HG02970 (cell line): Measurements from ENCODE around the gene PADI2.
"Not testable (repeated sequence)": the region's sequence is repeated elsewhere in the genome, so short reads cannot be mapped to it uniquely, and the experiment has no call there.

Source experiments
- ATAC-seq: cut with Tn5 transposase; IDR thresholded peaks from one replicate; pipeline ENCODE4 v1.9.1; 2021; ENCODE audit warnings: mild to moderate bottlenecking, moderate library complexity, moderate number of reproducible peaks; ENCODE audit not compliant: unreplicated experiment, low FRiP score

PADI2 gene

DNA sequence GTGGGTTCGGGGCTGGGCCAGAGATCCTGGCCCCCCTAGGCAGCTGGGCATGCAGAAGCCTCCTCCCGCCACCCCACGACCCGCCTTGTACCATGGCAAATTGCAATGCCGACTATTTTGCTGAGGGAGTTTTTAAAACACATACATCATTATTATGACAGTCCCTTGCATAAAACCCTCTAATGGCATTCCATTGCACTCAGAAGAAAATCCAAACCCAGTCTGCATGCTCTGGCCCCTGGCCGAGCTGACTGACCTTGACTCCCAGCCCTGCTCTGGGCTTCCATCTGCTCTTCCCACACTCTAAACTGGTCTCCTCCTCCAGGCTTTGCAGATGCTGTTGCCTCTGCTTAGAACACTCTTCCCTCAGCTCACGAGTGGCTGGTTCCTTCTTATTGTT lies 28.0 kb downstream of the PADI2 start:
- no peak for ATAC-seq

DNA sequence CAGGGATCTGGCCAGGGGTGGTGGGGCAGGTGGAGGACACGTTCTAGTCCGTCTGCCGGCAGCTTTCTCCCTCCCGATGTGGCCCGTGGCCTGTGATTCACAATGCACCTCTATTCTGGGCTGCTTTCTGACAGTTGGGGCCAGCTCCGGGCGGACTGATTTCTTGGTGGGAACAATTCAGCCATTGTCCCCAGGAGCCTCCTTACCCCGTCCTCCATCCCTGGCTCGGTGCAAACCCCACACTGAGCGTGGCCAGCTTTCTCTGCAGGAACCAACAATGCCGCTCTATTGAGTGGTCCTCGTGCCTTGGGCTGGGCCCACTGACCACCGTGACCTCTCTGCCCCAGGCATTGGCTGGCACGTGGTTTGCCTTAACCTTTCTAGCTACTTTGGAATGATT lies 29.7 kb downstream of the PADI2 start:
- ATAC-seq = no peak

DNA sequence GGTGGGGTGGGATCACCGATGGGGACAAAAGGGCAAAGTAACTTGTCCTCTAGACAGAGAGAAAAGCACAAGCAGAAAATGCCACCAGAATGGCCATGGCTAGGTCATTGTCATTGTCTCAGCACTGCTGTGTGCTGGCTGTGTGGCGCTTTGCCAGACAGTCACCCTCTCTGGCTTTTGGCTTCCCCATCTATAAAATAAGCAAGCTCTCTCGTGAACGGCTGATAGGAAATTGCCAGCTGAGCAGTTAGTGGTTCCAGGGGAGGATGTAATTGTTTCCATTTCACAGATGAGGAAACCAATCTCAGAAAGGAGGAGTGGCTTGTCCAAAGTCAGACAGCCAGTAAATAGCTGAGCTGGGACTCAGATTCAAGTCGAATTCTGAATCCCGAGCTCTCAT lies 32.5 kb downstream of the PADI2 start:
- no peak for ATAC-seq

DNA sequence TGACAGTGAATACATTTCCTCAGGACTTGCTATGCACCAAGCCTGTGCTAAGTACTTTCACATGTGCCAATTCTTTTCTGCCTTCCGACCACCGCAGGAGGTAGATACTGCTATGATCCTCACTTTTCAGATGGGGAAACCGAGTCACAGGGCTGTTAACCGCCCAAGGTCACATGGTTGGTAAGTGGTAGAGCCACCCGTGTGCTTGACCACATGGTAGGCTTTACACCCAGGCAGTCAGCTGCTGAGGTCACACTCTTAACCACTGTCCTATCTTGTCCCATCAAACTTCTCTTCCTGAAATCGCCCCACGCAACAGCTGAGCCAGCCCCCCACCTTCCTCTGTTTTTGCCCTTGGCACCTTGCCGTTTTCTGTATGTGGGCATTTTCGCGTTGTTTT lies 34.5 kb downstream of the PADI2 start:
- ATAC-seq = no peak

DNA sequence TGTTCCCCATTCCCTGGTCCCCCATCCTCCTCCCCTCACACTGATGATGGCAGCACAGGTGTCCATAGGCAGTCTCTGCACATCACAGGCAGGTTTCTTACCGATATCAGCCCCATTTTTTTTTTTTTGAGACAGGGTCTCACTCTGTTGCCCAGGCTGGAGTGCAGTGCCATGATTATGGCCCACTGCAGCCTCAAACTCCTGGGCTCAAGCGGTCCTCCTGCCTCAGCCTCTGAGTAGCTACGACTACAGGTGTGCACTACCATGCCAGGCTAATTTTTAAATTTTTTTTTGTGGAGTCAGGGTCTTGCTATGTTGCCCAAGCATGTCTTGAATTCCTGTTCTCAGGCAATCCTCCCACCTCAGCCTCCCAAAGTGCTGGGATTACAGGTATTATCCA lies 36.5 kb downstream of the PADI2 start:
- ATAC-seq = no peak

DNA sequence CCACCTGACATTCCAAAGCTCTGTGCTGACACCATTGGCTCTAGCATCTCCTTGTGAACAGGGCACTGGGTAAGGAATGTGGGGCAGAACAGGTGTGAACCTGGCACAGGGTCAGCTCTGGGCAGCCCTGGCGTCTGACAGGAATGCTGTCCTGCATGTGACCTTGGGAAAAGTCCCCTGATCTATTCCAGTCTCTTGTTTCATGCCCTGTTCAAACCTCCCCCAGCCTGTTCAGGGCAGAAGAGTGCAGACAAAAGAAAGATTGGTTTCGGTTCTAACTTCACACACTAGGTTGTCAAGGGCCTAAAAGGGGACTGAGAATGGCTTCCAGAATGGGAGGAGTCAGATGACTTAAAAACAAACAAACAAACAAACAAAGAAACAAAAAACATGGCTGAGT lies 37.8 kb downstream of the PADI2 start:
- ATAC-seq = no peak

DNA sequence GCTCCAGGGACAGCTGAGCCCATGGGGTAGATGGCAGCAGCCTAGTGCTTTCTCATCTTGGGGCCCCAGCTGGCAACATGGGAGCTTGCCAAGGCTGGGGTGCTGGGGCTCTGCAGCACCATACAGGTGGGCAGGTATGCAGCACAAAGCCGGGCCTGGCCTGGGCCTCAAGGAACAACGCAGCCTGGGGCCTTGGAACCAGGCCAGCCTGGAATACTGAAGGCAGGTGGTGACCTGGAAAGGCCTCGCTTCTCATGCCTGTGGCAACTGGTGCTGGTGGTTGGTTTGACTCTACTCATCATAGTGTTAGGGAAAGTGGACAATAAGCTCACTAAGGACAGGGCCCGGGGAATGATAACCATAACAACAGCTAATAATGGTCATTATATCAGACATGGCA lies 38.4 kb downstream of the PADI2 start:
- no peak for ATAC-seq

DNA sequence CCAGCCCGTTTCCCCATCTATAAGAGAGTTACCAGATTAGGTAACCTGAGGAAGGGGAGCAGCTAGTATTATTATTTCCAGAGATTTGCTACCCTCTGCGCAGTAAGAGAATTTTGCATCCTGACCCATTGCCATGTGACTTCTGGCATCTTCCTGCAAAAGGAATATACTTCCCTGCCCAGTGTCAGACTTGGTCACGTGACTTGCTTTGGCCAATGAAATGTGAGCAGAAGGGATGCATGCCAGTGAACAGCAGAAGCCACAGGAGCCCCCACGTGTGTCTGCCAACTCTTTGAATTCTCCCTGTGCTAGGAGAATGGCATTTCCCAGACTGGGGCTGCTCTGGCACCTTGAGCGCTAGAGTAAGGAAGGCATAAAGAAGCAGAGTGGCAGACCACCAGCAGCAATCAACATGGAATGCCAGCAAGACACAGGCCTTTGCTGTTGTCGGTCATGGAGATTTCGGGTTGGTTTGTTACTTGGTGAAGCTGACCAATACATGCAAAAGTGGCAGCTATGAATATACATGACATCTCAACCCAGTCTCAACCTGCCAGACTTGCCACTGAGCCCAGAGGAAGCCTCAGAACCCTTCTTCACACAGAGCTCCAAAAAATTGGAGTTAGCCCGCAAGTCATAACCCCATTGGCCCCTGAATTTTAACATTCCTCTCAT lies 39.0 kb downstream of the PADI2 start:
- no peak for ATAC-seq

DNA sequence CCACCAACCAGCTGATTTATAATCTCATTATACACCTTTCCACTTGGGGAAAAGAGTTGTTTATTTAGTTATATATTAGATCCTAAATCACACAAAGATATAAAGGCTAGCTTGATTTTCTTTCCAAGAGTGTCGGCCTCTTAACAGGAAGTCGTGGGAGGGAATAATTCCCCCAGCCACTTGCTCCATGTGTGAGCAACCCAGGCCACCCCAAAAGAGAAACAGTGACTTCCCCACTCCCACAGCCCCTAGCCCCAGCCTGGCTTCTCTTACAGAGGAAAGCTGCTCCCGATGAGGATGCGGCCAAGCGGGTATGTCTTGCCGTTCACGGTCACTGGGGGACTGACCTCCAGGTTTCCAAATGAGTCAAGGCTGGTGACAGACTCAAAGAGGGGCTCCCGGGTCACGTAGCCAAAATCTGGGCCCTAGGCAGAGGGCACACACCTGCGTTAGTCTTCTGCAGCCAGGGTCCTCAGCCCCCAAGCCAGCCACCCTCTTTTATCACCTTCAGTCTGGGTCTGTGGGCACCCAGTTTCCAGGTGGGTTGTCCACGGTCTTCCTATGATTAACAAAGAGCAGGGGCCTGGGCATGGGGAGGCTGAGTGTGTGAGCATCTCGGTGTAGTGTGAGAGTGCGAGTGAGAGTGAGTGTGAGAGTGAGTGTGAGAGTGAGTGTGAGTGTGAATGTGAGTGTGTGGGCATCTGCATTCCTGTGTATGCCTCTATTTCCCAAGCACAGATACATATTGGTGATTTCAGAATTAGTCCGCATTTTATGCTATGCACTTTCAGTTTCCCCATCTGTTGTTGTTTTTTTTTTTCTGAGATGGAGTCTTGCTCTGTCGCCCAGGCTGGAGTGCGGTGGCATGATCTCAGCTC lies 40.0 kb downstream of the PADI2 start:
- ATAC-seq = no peak

DNA sequence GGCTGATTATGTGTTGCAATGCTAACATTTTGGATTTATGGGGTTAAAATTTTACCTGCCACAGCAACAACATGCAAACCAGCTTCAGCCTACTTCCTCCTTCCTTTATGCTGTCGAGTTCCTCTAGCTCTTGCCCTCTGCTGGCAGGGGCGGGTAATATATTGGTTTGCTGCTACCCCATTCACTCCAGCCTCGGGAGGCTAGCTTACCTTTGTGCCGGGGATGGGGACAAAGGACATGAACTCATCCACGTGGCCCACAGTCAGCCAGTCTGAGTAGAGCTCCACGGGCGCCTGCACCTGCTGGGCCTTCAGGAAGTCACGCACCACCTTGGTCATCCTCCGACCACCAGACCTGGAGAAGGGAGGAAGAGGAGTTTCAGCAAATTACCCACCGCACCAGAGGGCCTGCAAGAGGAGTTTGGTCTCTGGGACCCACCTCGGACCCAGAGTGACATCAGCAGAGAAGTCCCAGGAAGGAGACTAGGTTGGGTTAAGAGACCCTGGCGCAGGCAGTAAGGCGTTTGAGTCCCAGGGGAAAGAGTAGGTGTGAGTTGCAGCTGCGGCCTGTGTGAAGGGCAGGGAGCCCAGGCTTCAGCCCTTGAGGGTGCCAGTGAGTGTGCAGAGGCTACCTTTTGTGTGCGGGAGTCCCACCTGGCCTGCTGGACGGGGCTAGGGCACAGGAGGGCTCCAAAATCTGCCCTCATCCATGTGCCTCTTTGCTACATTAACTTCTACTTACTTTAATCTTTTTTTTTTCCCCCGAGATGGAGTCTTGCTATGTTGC lies 43.6 kb downstream of the PADI2 start:
- no peak for ATAC-seq

DNA sequence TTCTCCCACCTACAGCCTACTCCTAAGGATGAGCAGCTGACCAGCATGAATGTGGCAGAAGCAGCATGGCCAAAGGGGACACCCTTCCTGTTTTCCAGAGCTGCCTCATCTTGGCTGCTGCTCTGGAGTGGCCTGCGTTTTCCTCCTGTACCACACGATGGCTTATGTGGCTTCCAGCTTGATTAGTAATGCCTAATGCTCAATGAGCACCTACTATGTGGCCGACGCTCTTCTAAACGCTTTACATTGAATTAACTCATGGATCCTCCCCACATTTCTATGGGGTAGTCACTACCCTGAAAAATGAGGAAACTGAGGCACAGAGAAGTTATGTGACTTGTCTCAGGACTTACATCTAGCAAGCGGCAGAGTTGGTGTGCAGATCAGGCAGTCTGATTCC lies 47.5 kb downstream of the PADI2 start:
- ATAC-seq = no peak

DNA sequence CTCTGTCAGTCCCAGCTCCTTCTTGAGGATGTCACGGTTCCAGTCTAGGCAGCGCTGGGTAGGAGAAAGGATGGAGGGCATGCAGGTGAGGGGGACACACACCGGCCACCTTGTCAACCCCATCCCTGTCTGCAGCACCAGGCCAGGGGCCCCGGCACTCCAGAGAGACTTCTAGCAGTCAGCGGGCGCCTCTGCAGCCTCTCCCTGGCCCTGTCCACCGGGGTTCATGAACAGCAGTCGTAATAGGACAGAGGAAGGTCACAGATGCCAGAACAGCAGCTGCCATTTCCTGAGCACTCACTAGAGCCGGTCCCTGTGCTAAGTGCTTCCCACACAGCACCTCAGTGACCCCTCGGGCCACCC lies 49.1 kb downstream of the PADI2 start:
- no peak for ATAC-seq

DNA sequence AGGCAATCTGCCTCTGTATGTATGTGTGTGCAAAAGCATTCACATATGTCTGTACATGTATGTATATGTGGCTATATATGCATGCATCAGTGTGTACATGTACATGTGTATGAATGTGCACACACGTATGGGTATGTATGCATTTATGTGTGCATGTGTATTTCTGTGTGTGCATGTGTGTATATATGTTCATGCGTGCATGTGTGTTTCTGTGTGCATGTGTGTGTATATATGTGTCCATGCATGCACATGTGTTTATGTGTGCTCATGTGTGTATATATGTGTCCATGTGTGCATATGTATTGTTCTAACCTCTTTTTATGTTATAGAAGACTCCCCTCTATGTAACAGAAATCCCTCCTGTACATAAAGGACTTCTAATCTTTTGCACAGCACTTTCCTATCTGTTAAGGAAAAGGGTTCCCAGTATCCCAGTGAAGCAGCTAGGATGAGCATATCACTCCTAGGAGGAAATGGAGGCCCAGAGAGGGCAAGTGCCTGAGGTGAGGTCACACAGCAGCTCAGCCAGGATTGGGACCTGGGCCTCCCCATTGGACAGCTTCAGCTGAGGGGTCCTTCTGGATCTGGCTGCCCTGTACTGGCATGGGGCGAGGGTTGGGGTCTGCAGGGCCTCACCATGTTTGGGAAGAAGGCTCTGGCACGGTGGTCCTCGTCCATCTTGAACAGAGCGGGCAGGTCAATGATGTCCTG lies 49.6 kb downstream of the PADI2 start:
- ATAC-seq = no peak

DNA sequence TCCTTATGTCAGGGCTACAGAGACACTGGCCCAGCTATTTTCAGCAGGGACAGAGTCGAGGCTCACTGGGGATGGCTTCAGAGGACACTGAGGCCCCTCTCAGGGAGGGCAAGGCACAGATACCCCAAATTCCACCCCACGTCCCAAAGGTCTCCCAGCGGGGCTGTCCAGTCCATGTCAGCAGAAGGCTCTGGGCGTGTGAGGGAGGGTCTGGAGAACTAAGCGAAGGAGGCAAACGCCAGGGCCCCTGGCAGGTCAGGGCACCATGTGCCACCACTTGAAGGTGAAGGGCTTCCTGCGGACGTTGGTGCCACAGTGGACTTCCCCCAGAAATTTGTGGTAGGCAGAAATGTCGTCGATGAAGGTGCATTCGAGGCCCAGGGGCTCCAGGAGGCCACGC lies 50.5 kb downstream of the PADI2 start:
- no peak for ATAC-seq

DNA sequence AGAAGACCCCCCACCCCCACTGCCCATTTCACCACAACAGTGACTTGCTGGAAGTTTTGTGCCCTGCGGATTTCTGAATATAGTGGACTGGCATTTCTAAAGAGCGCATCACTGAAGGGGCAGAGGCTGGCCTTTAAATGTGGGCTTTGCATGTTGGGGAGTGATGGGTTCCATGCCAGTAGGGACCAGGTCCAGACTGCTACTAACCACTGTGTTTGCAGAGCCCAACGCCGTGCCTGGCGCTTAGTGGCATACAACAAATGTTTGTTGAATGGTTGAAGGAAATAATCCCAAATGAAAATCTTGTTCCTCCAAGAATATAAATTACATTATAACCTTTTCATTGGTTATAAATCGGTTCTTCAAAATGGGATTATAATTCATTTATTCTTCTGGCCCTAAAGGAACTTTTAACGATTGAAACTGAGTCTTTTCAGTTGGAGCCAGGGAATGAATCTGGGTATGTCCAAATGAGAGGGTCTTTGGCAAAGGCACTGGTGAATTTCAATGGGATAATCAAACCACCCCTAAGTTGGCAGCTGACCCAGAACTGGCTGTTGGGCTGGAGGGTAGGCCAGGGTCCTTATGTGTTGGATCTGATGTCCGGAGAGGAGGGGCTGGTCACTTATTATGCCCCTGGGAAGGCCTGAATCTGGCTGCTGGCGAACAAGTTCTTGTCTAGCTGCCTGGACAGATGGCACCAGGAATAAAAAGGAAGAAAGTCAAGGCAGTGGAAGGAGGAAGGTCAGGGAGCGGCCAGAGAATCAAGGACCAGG lies 51.6 kb downstream of the PADI2 start:
- no peak for ATAC-seq

DNA sequence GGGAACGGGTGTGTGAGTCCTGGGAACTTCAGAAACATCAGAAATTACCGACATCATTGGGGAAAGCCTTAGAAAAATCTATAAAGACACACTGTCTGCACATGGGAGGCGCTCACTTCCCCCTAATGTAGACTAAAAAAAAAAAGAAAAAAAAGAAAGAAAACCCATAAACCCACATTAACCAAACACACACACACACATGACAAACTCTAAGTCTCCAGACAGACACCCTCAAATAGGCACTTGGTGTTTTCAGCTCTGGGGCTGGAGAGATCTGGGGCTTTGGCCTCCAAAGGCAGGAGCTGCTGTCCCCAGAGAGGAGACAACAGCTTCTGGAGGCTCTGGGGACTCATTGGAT lies 52.2 kb downstream of the PADI2 start:
- no peak for ATAC-seq

DNA sequence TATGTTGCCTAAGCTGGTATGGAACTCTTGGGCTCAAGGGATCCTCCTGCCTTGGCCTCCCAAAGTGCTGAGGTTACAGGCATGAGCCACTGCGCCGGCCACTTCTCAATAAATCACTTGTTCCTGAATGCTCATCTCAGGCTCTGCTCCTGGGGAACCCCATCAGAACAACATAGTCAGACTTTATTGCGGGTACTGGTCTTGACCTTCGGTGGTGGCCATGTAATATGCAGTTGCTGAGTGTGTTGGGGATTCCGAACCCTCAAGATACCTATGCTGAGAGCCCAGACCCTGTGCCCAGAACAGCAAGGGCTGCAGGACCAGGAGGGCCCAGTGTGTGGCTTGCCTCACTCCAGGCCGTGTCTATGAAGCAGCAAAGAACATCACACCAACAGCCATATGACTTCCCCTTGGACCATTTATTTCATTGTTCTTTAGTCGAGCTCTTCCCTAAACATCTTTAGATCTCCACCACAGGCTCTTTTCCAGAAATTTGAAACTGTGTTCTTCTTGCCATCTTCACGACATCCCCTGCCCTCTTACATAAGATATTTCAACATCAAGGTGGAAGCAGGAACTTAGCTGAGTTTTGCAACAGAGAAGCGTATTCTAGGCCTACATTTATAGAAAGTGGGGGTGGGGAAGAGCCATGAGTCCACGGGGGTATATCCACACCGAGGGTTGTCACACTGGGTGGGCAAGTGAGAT lies 52.7 kb downstream of the PADI2 start:
- ATAC-seq = no peak

DNA sequence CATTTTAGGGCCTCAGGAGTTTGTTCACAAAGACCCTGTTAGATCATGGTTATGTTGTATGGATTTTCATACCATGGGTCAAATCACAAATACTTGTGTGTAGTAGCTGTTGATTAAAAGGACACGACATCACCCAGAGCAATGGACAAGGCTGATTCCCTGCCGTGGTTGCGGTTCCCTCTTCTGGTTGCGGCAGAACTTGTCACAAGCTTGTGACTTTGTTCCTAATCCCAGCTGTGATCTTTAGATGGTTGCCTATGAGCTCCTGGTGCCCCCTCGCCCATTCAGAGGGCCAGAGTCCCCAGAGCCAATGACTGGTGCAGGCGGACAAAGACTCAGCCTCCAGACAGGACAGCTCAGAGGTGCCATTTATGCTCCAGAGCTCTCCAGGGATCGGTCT lies 53.6 kb downstream of the PADI2 start:
- ATAC-seq = no peak

DNA sequence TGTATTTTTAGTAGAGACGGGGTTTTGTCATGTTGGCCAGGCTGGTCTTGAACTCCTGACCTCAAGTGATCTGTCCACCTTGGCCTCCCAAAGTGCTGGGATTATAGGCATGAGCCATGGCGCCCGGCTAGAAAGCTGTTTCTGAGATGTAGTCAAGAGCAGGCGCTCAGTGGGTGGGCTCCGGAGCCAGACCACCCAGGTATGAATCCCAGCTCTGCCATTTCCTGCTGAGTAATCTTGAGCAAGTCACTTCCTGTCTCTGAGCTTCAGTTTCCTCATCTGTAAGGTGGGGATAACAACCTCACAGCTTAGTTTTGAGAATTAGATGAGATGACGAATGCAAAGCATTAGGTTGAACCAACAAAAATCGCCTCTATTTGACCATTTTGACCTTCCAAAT lies 56.5 kb downstream of the PADI2 start:
- not testable (repeated sequence) for ATAC-seq

DNA sequence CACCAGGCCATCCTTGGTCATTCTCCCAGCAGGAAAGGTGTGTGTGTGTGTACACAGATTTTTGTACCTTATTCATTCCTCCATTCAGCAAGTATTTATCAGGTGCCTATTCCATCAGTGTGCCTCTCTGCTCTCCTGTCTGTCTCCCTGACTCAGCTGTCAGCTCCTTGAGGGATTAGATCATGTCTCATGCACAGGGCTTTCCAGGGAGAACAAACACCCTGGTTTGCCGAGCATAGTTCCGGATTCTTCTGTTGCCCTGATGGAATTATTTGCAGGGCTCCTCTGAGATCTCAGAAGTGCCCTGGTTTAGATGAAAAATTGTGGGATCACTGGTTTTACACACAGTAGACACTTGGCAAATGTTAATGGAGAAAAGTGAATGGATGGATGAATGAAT lies 57.4 kb downstream of the PADI2 start:
- ATAC-seq = no peak
